Parathyroid adenoma (tissue), 2 donors: Measurements from ENCODE around the gene MLIP.
"Not testable (repeated sequence)": the region's sequence is repeated elsewhere in the genome, so short reads cannot be mapped to it uniquely, and the experiment has no call there.

Experiments
- H2AFZ ChIP-seq: fragments of 300-600 bp; sonication (generic); one replicate; pipeline ENCODE4 v1.7.0; 2017; ENCODE audit warnings: antibody characterized with exemption, mild to moderate bottlenecking
- H3K27ac ChIP-seq: fragments of 300-600 bp; sonication (generic); one replicate; pipeline ENCODE4 v1.7.0; 2017
- H3K27me3 ChIP-seq: fragments of 300-600 bp; sonication (generic); one replicate; pipeline ENCODE4 v1.7.0; 2017; ENCODE audit warnings: low read length; ENCODE audit not compliant: control insufficient read depth, insufficient read depth
- H3K36me3 ChIP-seq: fragments of 300-600 bp; sonication (generic); one replicate; pipeline ENCODE4 v1.7.0; 2017; ENCODE audit warnings: low read length; ENCODE audit not compliant: control insufficient read depth, insufficient read depth
- H3K4me1 ChIP-seq: fragments of 300-600 bp; sonication (generic); one replicate; pipeline ENCODE4 v1.7.0; 2017; ENCODE audit warnings: control low read depth
- H3K4me2 ChIP-seq: fragments of 300-600 bp; sonication (generic); one replicate; pipeline ENCODE4 v1.7.0; 2017; ENCODE audit warnings: low read length
- H3K4me3 ChIP-seq: fragments of 300-600 bp; sonication (generic); one replicate; pipeline ENCODE4 v1.7.0; 2017; ENCODE audit warnings: low read depth, low read length
- H3K79me2 ChIP-seq: fragments of 300-600 bp; sonication (generic); one replicate; pipeline ENCODE4 v1.7.0; 2017; ENCODE audit warnings: control low read depth
- H3K9ac ChIP-seq: fragments of 300-600 bp; sonication (generic); one replicate; pipeline ENCODE4 v1.7.0; 2017; ENCODE audit warnings: mild to moderate bottlenecking
- H3K9me3 ChIP-seq: fragments of 300-600 bp; sonication (generic); one replicate; pipeline ENCODE4 v1.7.0; 2017; ENCODE audit warnings: low read length; ENCODE audit not compliant: control insufficient read depth
- TF ChIP-seq, protein P1 (sequence below): fragments of 300-600 bp; sonication (generic); IDR thresholded peaks from one replicate; pipeline ENCODE4 v1.7.0; 2017; ENCODE audit warnings: antibody characterized with exemption, mild to moderate bottlenecking
- donor health status: primary hyperparathyroidism.

Gene MLIP

DNA sequence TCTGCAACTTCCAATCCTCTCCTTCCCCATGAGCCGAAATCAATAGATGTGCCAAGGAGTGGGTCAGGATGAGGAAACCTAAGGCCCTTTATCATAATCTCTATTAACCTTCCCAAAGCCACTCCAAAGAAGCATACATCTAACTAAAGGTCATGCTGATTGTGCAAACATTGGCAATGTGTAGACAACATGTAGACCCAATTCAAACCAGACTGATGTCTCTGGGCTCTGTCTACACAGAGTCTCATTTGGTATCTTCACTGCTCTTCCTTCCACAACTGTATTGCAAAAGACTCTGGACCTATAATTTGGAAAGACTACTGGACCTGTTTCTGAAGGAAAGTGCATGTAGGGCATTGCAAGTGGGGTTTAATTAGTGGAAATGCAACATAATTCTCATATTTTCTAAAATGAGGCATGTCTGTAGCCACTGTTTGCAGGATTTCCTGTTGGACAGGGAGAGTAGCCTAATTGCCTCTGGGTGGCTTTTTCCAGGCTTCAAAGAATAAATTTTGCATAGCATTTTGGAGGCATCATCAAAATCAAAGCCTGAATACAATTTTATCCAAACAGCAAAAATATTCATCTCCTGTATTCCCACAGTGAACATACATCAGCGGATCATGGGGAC is 35.0 kb upstream of the MLIP start:
- TF ChIP-seq, protein P1, sequence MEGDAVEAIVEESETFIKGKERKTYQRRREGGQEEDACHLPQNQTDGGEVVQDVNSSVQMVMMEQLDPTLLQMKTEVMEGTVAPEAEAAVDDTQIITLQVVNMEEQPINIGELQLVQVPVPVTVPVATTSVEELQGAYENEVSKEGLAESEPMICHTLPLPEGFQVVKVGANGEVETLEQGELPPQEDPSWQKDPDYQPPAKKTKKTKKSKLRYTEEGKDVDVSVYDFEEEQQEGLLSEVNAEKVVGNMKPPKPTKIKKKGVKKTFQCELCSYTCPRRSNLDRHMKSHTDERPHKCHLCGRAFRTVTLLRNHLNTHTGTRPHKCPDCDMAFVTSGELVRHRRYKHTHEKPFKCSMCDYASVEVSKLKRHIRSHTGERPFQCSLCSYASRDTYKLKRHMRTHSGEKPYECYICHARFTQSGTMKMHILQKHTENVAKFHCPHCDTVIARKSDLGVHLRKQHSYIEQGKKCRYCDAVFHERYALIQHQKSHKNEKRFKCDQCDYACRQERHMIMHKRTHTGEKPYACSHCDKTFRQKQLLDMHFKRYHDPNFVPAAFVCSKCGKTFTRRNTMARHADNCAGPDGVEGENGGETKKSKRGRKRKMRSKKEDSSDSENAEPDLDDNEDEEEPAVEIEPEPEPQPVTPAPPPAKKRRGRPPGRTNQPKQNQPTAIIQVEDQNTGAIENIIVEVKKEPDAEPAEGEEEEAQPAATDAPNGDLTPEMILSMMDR: no peak
- H3K4me3 ChIP-seq: no peak overlapping the region
- no peaks in the 10 kb centered on the region for H3K36me3 ChIP-seq
- no peaks in the 10 kb centered on the region for H3K79me2 ChIP-seq
- no peaks in the 10 kb centered on the region for H3K4me1 ChIP-seq
- no peak overlapping the region for H3K9ac ChIP-seq
- H3K27ac ChIP-seq: no peak overlapping the region
- no peaks in the 10 kb centered on the region for H3K9me3 ChIP-seq
- no peak overlapping the region for H2AFZ ChIP-seq
- no peaks in the 10 kb centered on the region for H3K27me3 ChIP-seq
- H3K4me2 ChIP-seq: no peak overlapping the region

DNA sequence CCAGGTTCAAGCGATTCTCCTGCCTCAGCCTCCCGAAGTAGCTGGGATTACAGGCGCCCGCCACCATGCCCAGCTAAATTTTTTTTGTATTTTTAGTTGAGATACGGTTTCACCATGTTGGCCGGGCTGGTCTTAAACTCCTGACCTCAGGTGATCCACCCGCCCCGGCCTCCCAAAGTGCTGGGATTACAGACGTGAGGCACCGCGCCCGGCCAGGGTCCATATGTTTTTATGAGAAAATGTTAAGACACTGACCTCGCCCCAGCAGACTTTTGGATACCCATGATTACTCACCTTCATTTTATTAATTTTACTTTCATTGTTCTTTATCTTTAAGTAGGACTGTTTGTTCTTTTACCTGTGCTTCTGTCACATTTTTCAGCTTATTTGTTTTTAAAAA is 29.7 kb upstream of the MLIP start:
- not testable (repeated sequence) for H3K9ac ChIP-seq, H3K27me3 ChIP-seq, H3K36me3 ChIP-seq

DNA sequence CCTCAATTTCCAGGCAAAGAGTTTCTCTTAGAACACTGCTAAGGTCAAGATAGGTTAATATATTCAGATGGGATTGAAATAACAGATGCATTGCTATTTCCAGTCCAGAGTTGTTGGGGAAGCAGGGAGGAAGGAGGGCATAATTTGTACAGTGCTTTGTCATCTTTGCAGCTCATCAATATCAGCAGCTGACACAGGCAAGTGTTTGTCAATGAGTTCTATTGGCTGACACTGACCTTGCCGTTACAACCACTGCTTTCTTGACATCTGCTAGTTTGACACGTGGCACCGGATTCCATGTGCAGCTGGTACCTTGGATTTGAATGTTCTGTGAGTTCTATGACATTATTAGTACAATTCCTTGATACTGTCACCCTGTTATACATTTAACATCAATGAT is 28.0 kb upstream of the MLIP start:
- no peak overlapping the region for H2AFZ ChIP-seq
- TF ChIP-seq, protein P1: no peak
- no peaks in the 10 kb centered on the region for H3K4me1 ChIP-seq
- no peaks in the 10 kb centered on the region for H3K36me3 ChIP-seq
- H3K4me3 ChIP-seq: no peak overlapping the region
- H3K27ac ChIP-seq: no peak overlapping the region
- no peaks in the 10 kb centered on the region for H3K79me2 ChIP-seq
- H3K9ac ChIP-seq: no peak overlapping the region
- H3K4me2 ChIP-seq: no peak overlapping the region
- H3K9me3 ChIP-seq: no peaks in the 10 kb centered on the region
- no peaks in the 10 kb centered on the region for H3K27me3 ChIP-seq

More for the DNA sequence above, 29.7 kb upstream of the MLIP start:
- not testable (repeated sequence) for H3K27ac ChIP-seq, H3K9me3 ChIP-seq, H3K4me2 ChIP-seq, H2AFZ ChIP-seq, H3K79me2 ChIP-seq, H3K4me3 ChIP-seq, H3K4me1 ChIP-seq

DNA sequence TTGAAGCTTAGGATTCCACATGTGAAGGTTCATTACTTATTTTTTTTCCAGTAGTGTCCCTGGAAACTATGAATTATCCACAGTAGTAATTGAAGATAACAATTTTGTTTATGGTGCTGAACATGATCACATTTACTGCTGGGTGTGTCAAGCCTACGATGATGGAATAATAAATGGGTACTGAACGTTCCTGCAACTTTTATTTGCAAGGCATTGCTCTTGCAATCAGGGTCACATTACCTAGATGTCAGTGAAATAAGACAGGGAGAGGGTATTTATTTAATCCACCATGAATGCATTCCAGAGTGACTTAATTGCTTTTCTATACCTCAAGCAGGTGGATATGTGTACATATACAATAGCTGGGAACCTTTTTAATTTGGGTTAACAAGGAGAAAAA is 27.0 kb upstream of the MLIP start:
- no peak overlapping the region for H3K4me3 ChIP-seq
- H3K4me1 ChIP-seq: no peaks in the 10 kb centered on the region
- H2AFZ ChIP-seq: no peak overlapping the region
- no peak overlapping the region for H3K4me2 ChIP-seq
- no peaks in the 10 kb centered on the region for H3K36me3 ChIP-seq
- TF ChIP-seq, protein P1: no peak
- no peaks in the 10 kb centered on the region for H3K27me3 ChIP-seq
- H3K9me3 ChIP-seq: no peaks in the 10 kb centered on the region
- H3K27ac ChIP-seq: no peak overlapping the region
- no peak overlapping the region for H3K9ac ChIP-seq
- no peaks in the 10 kb centered on the region for H3K79me2 ChIP-seq

DNA sequence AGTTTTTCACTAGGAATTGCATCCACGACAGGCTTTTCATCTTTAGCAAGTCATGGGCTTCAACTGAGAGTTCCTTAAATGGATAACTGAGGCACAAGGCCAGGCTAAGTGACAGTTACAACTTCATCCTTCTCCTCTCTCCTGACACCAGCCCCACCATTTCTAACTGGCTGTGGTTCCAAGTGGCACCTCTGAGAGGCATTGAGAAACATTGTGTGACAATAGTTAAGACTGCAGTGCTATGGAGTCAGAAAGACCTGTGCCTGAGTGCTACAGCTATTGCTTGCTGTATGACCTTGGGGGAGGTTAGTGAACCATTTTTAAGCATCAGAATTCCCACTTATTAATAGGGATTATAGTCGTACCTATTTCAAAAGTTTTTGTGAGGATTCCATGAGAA is 26.2 kb upstream of the MLIP start:
- H3K79me2 ChIP-seq: no peaks in the 10 kb centered on the region
- H3K27me3 ChIP-seq: no peaks in the 10 kb centered on the region
- no peaks in the 10 kb centered on the region for H3K36me3 ChIP-seq

More for the DNA sequence above, 26.2 kb upstream of the MLIP start:
- Histone ChIP-seq H3K27ac (no peak overlapping the region), H3K9me3 (no peaks in the 10 kb centered on the region), H3K4me2 (no peak overlapping the region), H3K4me1 (no peaks in the 10 kb centered on the region), H2AFZ (no peak overlapping the region), H3K9ac (no peak overlapping the region), H3K4me3 (no peak overlapping the region)
- TF ChIP-seq, protein P1: no peak
